ENCODE measurements around the gene RND3.

RND3 gene

GRCh38 chr2:150495001-150495400 is 7.5 kb upstream of the RND3 start:
- no peak for DNase-seq
- Histone ChIP-seq H3K4me3 (ENCODE audit: insufficient read depth, low read depth, low read length, poor library complexity, severe bottlenecking) (no peak overlapping the region), H3K27ac (ENCODE audit: insufficient read depth, low read length, poor library complexity, severe bottlenecking) (no peak overlapping the region), H3K4me1 (ENCODE audit: control insufficient read depth, insufficient read depth, low read length, poor library complexity, severe bottlenecking) (no peaks in the 10 kb centered on the region), H3K27me3 (replicated peaks; ENCODE audit: control insufficient read depth, insufficient read depth, low read length, poor library complexity, severe bottlenecking) (no peaks in the 10 kb centered on the region), H3K36me3 (ENCODE audit: control insufficient read depth, insufficient read depth, low read length) (no peaks in the 10 kb centered on the region), H3K9me3 (ENCODE audit: control insufficient read depth, low read length) (no peaks in the 10 kb centered on the region)

GRCh38 chr2:150494234-150494945 is 6.9 kb upstream of the RND3 start:
- no peaks in the 10 kb centered on the region for H3K27me3 ChIP-seq (replicated peaks; ENCODE audit: control insufficient read depth, insufficient read depth, low read length, poor library complexity, severe bottlenecking)
- no peak for DNase-seq
- H3K27ac ChIP-seq (ENCODE audit: insufficient read depth, low read length, poor library complexity, severe bottlenecking) = no peak overlapping the region
- H3K36me3 ChIP-seq (ENCODE audit: control insufficient read depth, insufficient read depth, low read length) = no peaks in the 10 kb centered on the region
- H3K9me3 ChIP-seq (ENCODE audit: control insufficient read depth, low read length) = no peaks in the 10 kb centered on the region
- H3K4me1 ChIP-seq (ENCODE audit: control insufficient read depth, insufficient read depth, low read length, poor library complexity, severe bottlenecking) = no peaks in the 10 kb centered on the region
- no peak overlapping the region for H3K4me3 ChIP-seq (ENCODE audit: insufficient read depth, low read depth, low read length, poor library complexity, severe bottlenecking)

- Histone ChIP-seq H3K9me3 (ENCODE audit: control insufficient read depth, low read length) (no peaks in the 10 kb centered on the region), H3K27ac (ENCODE audit: insufficient read depth, low read length, poor library complexity, severe bottlenecking) (no peak overlapping the region), H3K36me3 (ENCODE audit: control insufficient read depth, insufficient read depth, low read length) (no peaks in the 10 kb centered on the region), H3K4me1 (ENCODE audit: control insufficient read depth, insufficient read depth, low read length, poor library complexity, severe bottlenecking) (no peaks in the 10 kb centered on the region), H3K4me3 (ENCODE audit: insufficient read depth, low read depth, low read length, poor library complexity, severe bottlenecking) (no peak overlapping the region), H3K27me3 (replicated peaks; ENCODE audit: control insufficient read depth, insufficient read depth, low read length, poor library complexity, severe bottlenecking) (no peaks in the 10 kb centered on the region)
- no peak for DNase-seq
These were observed 4.5 kb upstream of the RND3 start for GRCh38 chr2:150491943-150492342.

- H3K4me3 ChIP-seq (ENCODE audit: insufficient read depth, low read depth, low read length, poor library complexity, severe bottlenecking) = no peak overlapping the region
- H3K27ac ChIP-seq (ENCODE audit: insufficient read depth, low read length, poor library complexity, severe bottlenecking) = no peak overlapping the region
- no peak for DNase-seq
- H3K4me1 ChIP-seq (ENCODE audit: control insufficient read depth, insufficient read depth, low read length, poor library complexity, severe bottlenecking) = no peaks in the 10 kb centered on the region
- no peaks in the 10 kb centered on the region for H3K9me3 ChIP-seq (ENCODE audit: control insufficient read depth, low read length)
- H3K36me3 ChIP-seq (ENCODE audit: control insufficient read depth, insufficient read depth, low read length) = no peaks in the 10 kb centered on the region
- H3K27me3 ChIP-seq (replicated peaks; ENCODE audit: control insufficient read depth, insufficient read depth, low read length, poor library complexity, severe bottlenecking) = no peaks in the 10 kb centered on the region
These were observed 4.0 kb upstream of the RND3 start for GRCh38 chr2:150491430-150491829.

GRCh38 chr2:150490466-150490865 is 3.0 kb upstream of the RND3 start:
- DNase-seq = no peak
- no peak overlapping the region for H3K27ac ChIP-seq (ENCODE audit: insufficient read depth, low read length, poor library complexity, severe bottlenecking)
- H3K9me3 ChIP-seq (ENCODE audit: control insufficient read depth, low read length) = no peaks in the 10 kb centered on the region
- no peaks in the 10 kb centered on the region for H3K4me1 ChIP-seq (ENCODE audit: control insufficient read depth, insufficient read depth, low read length, poor library complexity, severe bottlenecking)
- no peak overlapping the region for H3K4me3 ChIP-seq (ENCODE audit: insufficient read depth, low read depth, low read length, poor library complexity, severe bottlenecking)
- H3K36me3 ChIP-seq (ENCODE audit: control insufficient read depth, insufficient read depth, low read length) = no peaks in the 10 kb centered on the region
- no peaks in the 10 kb centered on the region for H3K27me3 ChIP-seq (replicated peaks; ENCODE audit: control insufficient read depth, insufficient read depth, low read length, poor library complexity, severe bottlenecking)

GRCh38 chr2:150486539-150487484 is 655 bp downstream of the RND3 start:
- Histone ChIP-seq H3K27me3 (replicated peaks; ENCODE audit: control insufficient read depth, insufficient read depth, low read length, poor library complexity, severe bottlenecking) (peaks cover 5% of the 10 kb centered on the region), H3K27ac (ENCODE audit: insufficient read depth, low read length, poor library complexity, severe bottlenecking) (no peak overlapping the region), H3K4me3 (ENCODE audit: insufficient read depth, low read depth, low read length, poor library complexity, severe bottlenecking) (no peak overlapping the region), H3K36me3 (ENCODE audit: control insufficient read depth, insufficient read depth, low read length) (no peaks in the 10 kb centered on the region), H3K9me3 (ENCODE audit: control insufficient read depth, low read length) (no peaks in the 10 kb centered on the region), H3K4me1 (ENCODE audit: control insufficient read depth, insufficient read depth, low read length, poor library complexity, severe bottlenecking) (no peaks in the 10 kb centered on the region)
- DNase-seq = no peak

GRCh38 chr2:150485871-150486538 is 1.5 kb downstream of the RND3 start:
- Histone ChIP-seq H3K36me3 (ENCODE audit: control insufficient read depth, insufficient read depth, low read length) (no peaks in the 10 kb centered on the region), H3K9me3 (ENCODE audit: control insufficient read depth, low read length) (no peaks in the 10 kb centered on the region), H3K27ac (ENCODE audit: insufficient read depth, low read length, poor library complexity, severe bottlenecking) (no peak overlapping the region), H3K4me1 (ENCODE audit: control insufficient read depth, insufficient read depth, low read length, poor library complexity, severe bottlenecking) (no peaks in the 10 kb centered on the region), H3K4me3 (ENCODE audit: insufficient read depth, low read depth, low read length, poor library complexity, severe bottlenecking) (no peak overlapping the region), H3K27me3 (replicated peaks; ENCODE audit: control insufficient read depth, insufficient read depth, low read length, poor library complexity, severe bottlenecking) (peaks cover 5% of the 10 kb centered on the region)
- DNase-seq = no peak

- H3K27me3 ChIP-seq (replicated peaks; ENCODE audit: control insufficient read depth, insufficient read depth, low read length, poor library complexity, severe bottlenecking) = peaks cover 5% of the 10 kb centered on the region
- no peak overlapping the region for H3K4me3 ChIP-seq (ENCODE audit: insufficient read depth, low read depth, low read length, poor library complexity, severe bottlenecking)
- H3K27ac ChIP-seq (ENCODE audit: insufficient read depth, low read length, poor library complexity, severe bottlenecking) = no peak overlapping the region
- H3K4me1 ChIP-seq (ENCODE audit: control insufficient read depth, insufficient read depth, low read length, poor library complexity, severe bottlenecking) = no peaks in the 10 kb centered on the region
- H3K9me3 ChIP-seq (ENCODE audit: control insufficient read depth, low read length) = no peaks in the 10 kb centered on the region
- no peaks in the 10 kb centered on the region for H3K36me3 ChIP-seq (ENCODE audit: control insufficient read depth, insufficient read depth, low read length)
- DNase-seq = no peak
These were observed 2.2 kb downstream of the RND3 start for GRCh38 chr2:150485114-150485870.

- no peaks in the 10 kb centered on the region for H3K36me3 ChIP-seq (ENCODE audit: control insufficient read depth, insufficient read depth, low read length)
- no peaks in the 10 kb centered on the region for H3K9me3 ChIP-seq (ENCODE audit: control insufficient read depth, low read length)
- DNase-seq = no peak
- H3K4me1 ChIP-seq (ENCODE audit: control insufficient read depth, insufficient read depth, low read length, poor library complexity, severe bottlenecking) = no peaks in the 10 kb centered on the region
- no peak overlapping the region for H3K27ac ChIP-seq (ENCODE audit: insufficient read depth, low read length, poor library complexity, severe bottlenecking)
- no peak overlapping the region for H3K4me3 ChIP-seq (ENCODE audit: insufficient read depth, low read depth, low read length, poor library complexity, severe bottlenecking)
- H3K27me3 ChIP-seq (replicated peaks; ENCODE audit: control insufficient read depth, insufficient read depth, low read length, poor library complexity, severe bottlenecking) = peaks cover 5% of the 10 kb centered on the region
These were observed 2.9 kb downstream of the RND3 start for GRCh38 chr2:150484461-150485021.
